Measurements from ENCODE around the gene TMEM72.

Gene TMEM72

DNA sequence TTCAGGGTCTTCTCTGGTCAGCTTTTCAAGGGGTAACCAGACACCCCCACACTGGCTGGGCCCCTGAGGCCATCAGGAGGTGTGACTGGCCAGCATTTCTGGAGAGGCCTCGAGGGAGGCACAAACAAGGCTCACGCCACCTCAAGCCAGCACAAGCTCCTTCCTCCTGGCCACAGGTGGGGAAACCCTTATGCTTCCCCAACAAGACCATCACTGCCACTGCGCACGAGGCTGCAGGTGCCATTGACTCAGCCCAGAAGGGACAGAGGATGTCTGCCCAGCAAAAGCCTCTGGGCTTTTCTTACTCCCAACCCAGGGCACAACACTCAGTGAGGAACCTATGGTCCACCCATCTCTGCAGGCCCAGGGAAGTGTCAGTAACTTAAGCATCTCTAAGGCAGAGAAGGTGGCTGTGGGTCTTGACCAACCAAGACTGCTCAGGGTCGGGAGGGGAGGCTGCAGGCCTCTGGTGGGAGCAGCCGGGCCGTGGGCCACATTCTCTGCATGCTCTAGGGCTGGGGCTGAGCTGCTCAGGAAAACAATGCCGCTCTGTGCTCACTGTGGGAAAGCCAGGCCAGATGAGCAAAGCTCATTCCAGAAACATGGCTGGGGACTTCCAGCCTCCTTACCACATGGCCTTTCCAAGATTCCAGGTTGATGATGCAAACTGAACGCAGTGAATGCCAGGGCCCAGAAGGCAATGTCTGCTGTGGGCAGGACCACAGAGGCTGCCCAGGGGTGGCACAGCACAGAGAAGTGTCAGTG is 24.2 kb downstream of the TMEM72 start:
- DNase-seq, result no peak

DNA sequence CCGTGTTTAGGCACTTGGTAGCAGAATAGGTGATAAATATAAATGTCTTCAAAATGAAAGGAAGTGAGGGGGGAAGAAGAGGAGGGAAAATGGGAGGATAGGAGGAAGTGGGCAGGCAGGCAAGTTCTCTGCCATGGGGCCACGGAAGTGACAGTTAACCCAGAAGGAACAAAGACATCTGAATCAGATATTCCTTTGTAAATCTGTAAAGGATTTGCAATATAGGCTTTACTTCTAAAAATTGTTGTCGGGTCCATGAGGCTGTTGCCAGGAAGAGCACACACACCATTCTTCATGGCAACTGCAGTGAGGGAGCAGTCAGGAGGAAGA is 24.8 kb downstream of the TMEM72 start:
- no peak for DNase-seq

DNA sequence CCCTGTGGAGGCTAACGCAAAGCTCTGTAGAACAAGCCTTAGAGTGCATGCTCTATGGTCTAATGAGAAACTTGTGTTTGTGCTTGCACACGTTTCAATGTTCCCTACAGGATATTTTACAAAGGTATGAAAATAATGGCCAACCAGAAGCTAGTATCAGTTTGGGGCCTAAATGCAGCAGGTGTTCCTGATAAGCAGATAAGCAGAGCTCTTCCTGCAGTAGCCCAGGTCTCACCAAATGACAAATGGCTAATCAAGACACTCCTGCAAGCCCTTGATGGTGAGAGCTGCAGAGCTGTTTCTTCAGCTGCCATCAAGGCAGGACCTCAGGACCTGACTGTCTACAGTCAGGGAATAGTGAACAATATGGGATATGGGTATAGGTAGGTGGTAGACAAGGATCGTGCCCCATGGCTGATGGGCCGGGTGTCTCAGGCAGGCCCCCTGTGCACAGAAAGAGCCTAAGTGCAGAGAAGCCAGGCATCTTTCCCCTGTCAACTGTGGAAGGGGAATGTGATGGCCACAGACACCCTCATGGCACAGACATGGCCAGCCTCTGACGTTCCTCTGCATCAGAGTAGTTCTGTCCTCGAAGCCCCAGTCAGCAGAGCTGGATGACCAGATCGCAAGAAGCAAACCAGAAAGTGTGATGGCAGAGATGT is 25.3 kb downstream of the TMEM72 start:
- DNase-seq, result no peak

DNA sequence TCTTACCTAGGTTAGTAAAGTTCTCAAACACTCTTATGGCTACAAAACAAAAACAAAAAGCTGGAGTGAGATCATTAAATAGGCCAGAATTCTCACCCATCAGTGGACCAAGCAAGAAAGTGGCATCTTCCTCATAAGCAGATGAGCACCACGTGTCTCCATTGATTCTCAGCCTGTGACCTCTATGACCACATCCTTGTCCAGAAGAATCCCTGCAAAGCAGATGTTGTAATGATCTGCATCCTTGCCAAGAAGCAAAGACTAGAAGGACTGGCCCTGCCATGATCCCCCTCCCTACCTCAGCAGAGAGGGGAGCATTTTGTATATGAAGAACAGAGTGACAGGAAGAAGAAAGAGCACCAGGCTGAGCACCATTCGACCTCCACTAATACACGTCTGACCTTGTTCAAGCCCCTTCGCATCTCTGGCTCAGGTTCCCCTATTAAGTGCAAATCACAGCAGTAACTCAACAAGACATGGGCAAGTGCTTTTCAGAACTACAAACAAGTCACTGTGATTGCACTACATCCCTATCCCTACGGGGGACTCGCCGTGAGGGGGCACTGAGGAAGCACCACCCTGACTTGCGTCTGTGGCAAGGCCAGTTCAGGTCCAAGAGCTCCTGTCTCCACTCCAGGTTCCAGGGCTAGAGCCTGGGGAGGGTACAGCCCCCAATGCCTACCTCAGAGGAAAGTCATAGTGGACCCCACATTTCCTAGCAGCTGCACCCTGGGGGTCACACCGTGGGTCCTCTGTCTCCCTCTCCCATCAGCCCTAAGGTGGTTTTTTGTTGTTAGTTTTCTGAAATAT is 26.3 kb downstream of the TMEM72 start:
- DNase-seq, result no peak

GRCh38 chr10:44938956-44939355 is 27.8 kb downstream of the TMEM72 start:
- DNase-seq, result no peak

DNA sequence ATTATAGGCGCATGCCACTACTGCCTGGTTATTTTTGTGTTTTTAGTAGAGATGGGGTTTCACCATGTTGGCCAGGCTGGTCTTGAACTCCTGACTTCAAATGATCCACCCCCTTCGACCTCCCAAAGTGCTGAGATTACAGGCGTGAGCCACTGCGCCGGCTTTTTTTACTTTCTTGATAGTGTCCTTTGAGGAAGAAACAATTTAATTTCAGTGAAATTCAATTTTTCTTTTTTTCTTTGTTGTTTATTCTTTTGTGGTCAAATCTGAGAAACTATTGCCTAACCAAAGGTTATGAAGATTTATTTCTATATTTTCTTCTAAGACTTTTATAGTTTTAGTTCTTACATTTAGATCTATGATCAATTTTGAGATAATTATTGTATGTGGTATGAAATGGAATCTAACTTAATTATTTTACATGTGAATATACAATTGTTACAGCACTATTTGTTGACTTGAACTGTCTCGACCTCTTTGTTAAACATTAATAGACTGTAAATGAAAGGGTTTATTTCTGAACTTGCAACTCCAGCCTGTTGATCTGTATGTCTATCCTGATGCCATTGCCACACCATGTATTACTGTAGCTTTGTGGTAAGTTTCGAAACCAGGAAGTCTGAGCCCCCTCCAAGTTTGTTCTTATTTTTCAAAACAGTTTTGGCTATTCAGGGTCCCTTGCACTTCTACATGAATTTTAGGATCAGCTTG is 28.7 kb downstream of the TMEM72 start:
- no peak for DNase-seq

DNA sequence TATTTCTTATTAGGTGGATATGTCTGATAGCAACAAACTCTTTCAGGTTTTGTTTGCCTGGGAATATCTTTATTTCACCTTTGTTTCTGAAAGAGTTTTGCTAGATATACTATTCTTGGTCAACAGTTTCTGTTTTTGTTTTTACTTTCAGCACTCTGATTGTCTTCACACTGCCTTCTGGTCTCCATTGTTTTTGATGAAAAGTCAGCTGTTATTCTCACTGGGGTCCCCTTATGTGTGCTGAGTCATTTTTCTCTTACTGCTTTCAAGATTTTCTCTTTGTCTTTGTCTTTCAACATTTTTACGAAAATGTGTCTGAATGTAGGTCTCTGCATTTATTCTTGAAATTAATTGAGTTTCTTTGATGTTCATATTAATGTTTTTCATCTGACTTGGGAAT is 33.2 kb downstream of the TMEM72 start:
- DNase-seq, result no peak

DNA sequence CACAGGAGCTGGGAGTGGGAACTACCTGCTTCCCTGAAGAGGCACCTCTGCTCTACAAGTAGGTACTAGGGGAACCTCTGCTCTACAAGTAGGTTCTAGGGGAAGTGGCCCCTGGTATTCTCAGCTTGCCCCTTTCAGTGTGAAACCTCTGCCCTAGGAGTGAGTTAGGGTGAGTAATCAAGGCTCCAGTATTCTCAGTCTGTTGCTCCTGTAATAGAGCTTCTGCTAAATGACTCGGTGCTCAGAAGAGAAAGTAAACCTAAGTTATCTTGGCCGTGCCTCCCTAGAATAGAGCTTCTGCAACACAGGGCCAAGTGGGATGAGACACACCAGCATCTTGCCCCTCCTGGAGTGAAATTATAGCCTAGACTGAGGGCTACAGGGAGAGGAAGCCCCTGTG is 35.1 kb downstream of the TMEM72 start:
- DNase-seq, result no peak

DNA sequence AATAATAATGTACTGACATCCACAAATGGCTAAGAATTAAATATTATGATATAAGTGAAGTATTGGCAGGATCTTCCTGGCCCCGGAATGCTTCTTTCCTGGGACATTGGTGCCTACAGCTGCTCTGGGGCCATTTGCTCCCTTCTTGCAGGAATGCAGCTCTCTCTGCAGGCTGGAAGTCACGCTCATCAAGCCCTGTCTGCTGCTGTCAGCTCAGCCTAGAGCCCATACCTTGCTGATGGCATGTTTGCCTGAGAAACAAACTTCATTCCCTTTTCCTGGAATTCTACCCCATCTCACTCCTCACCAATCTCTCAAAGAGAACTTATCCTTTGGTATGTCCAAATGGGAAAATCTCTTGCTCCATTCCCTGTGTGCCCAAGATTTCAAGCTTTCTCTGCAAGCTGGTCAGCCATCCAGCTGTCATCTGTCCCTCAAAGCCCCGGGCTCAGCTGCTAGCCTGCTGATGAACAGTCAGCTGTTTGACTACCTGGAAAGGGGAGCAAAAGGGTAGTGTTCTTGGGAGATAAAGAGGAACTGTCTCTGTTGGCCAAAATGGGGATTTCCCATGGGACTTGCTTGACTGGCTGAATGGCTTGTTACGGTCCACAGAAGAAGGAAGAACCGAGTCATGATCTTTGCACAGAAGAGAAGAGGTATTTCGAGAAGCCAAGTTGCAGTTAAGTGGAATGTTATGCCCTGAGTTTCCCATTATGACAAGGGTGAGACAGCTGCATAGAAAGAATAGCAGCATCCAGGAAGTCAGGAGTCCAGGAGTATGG is 36.4 kb downstream of the TMEM72 start:
- DNase-seq, result no peak

DNA sequence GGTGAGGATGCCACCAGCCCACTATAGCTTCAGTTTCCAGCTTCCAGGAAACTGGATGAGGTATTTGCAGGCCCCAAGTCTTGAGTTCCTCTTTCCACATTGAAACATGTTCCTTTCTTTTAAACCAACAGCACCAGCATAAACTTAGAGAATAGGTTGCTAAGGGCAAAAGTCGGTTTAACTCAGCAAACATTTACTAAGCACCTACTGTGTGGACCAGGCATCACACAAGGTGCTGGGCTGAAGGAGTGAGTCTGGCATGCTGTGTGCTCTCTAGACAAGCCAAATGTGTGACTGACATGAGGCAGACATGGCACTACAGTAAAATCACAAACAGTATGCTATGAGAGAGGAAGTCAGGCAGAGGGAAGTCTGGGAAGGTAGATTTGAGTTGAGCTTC is 37.5 kb downstream of the TMEM72 start:
- DNase-seq, result no peak

- DNase-seq, result no peak
These were observed 38.1 kb downstream of the TMEM72 start for GRCh38 chr10:44949127-44949802.

- DNase-seq, result no peak
These were observed 38.8 kb downstream of the TMEM72 start for GRCh38 chr10:44949915-44950314.

DNA sequence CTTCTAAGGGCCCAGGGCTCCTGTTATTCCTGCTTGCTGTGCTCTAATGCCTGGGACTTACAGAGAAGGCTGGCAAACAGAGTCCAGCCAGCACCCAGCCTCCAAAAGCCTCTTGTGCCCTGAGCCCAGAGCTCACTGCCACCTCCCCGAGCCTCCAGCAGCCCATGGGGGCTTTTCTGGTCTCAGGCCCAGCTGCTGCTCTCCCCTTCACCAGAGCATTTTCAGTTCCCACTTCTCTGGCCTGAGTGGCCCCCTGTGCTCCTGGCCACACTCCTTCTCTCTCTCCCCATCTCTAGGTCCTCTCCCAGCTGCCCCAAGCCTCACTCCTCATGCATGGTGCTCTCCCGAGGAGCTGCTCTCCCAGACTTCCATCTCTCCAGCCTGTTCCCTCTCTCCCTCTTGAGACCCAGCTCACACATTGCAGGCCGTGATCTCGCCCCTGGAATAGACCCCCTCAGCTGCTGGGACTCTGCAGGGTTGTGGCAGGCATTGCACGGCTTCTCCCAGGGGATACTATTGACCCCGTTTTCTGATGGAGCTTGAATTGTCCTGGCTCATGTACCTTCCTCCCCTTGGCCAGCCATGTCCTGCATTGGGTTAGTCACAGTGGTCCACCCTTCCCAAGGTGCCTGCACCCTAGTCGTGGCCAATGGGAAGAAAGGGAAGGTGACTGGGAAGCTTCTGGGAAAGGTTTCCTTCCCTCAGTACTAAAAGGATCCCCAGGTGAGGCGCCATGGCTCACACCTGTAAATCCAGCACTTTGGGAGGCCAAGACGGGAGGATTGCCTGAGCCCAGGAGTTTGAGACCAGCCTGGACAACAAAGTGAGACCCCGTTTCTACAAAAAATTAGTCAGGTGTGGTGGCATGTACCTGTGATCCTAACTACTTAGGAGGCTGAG is 39.4 kb downstream of the TMEM72 start:
- no peak for DNase-seq

DNA sequence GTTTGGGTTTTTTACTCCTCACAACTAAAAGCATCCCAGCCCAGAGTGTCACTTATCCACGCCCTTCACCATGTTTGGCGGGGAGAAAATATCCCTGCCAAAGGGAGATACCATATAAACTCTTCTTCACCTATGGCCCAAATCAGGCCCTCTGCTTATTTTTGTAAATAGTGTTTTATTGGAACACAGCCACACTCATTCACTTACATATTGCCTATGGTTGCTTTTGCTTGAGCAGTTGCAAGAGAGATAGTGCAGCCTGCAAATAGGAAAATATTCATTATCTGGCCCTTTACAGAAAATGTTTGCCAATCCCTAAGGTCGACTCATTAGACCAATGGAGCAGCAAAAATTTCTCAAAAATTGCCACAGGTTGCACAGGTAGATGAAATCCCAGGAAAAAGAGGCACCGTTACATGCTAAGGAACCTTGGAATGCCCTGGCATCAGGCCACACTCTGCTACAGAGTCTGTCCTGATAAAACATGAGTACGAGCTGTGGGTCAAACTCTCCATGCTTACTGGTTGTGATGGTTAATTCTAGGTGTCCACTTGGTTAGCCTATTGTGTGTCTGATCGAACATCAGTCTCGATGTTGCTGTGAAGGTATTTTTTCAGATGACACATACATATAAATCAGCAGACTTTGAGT is 40.6 kb downstream of the TMEM72 start:
- no peak for DNase-seq

DNA sequence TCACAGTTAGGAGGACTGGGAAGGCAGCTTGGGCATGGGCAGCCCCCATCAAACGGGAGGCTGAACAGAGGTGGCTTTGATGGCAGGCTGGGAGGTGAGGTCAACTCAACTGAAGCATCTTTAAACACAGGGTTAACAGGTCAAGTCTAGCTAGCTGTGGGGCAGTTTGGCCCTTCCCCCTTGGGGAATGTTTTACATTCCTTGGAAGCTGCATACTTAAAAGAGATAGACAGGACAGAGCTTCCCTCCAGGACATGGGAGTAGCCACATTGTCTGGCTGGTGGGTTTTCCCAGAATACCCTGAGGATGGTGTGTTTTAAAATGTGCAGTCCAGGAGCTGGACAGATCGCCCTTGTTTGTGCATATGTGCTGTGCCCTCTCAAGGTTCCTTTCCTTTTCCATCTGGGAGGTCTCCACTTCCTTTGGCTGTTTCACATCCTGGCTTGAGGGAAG is 41.7 kb downstream of the TMEM72 start:
- no peak for DNase-seq

DNA sequence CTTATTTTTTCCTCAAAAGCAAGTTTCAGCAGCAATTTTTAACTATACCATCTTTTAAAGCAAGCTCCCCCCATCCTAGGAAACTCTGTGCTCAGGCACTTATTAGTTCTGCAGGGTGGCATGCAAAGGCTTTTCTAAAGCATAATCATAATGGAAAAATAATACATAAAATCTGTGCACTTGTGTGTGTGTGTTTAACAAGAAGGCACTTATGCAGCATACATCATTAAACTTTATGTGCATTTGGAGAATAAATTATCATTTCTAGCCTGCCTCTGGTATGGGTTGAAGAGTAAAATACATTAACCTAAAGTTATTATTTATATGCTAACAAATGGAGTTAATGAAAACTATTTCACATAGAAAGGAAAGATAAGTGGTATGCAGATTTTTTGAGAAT is 42.9 kb downstream of the TMEM72 start:
- DNase-seq, result no peak

GRCh38 chr10:44954962-44955361 is 43.8 kb downstream of the TMEM72 start:
- no peak for DNase-seq

GRCh38 chr10:44955413-44956070 is 44.4 kb downstream of the TMEM72 start:
- no peak for DNase-seq

GRCh38 chr10:44956226-44956625 is 45.1 kb downstream of the TMEM72 start:
- no peak for DNase-seq

Data from CD4-positive, alpha-beta T cell treated with Interleukin-21 for 1 hour (primary cell).